ENCODE results near the gene LYZL1. TPM values are rescaled to one million over a fixed set of nuclear protein-coding genes. Genes with fewer than 3 reads are reported as not detected.
"Not testable (repeated sequence)": the region's sequence is repeated elsewhere in the genome, so short reads cannot be mapped to it uniquely, and the experiment has no call there.

Gene LYZL1
- not detected for total RNA-seq
- total RNA-seq (2013): not detected
- total RNA-seq: 0 reads per million in 29 experiments

- H3K4me3 Mint-ChIP-seq; H3K27ac Mint-ChIP-seq; H3K4me1 ChIP-seq (ENCODE audit: control insufficient read depth in 1 of 2, extremely low read depth in 1 of 2, insufficient read depth in 2 of 2, low read length in 2 of 2); H3K36me3 ChIP-seq (ENCODE audit: control insufficient read depth in 2 of 2, extremely low read depth in 1 of 2, insufficient read depth in 1 of 2, low read length in 1 of 2); H3K4me1 Mint-ChIP-seq; POLR2A ChIA-PET; H3K9me3 Mint-ChIP-seq; CTCF ChIA-PET; H3K27me3 ChIP-seq (replicated peaks in 1 of 2; ENCODE audit: control insufficient read depth in 2 of 2, extremely low read depth in 1 of 2, insufficient read depth in 2 of 2, low read length in 1 of 2); ATAC-seq (replicated peaks in 1 of 4); H3K4me3 ChIP-seq (ENCODE audit: control insufficient read depth in 1 of 2, extremely low read depth in 1 of 2, low read length in 1 of 2); H3K9me3 ChIP-seq; H3K27ac ChIP-seq (ENCODE audit: low read length); DNase-seq; H3K36me3 Mint-ChIP-seq: not testable (repeated sequence)
- peaks cover 22 to 34% of the 10 kb centered on the region in 2 donors for H3K27me3 Mint-ChIP-seq
- WGBS (ENCODE audit: insufficient coverage): 100% methylated on average over 4 of the region's 6 CpGs
Observed at GRCh38 chr10:29288906-29289305, at the start of gene LYZL1. Gene LYZL1 (plus strand): TSS chr10:29289070. CDS start chr10:29291868, 2,798 bp downstream.

- DNase-seq (no peak), ATAC-seq (replicated peaks in 1 of 4) (no peak)
- WGBS (ENCODE audit: insufficient coverage): 88% methylated on average over 7 of the region's 15 CpGs
- no peak overlapping the region for H3K4me3 Mint-ChIP-seq
- no peaks in the 10 kb centered on the region for H3K4me1 Mint-ChIP-seq
- Histone ChIP-seq H3K9me3 (no peaks in the 10 kb centered on the region), H3K27me3 (replicated peaks in 1 of 2; ENCODE audit: control insufficient read depth in 2 of 2, extremely low read depth in 1 of 2, insufficient read depth in 2 of 2, low read length in 1 of 2) (no peaks in the 10 kb centered on the region), H3K4me1 (ENCODE audit: control insufficient read depth in 1 of 2, extremely low read depth in 1 of 2, insufficient read depth in 2 of 2, low read length in 2 of 2) (no peaks in the 10 kb centered on the region), H3K36me3 (ENCODE audit: control insufficient read depth in 2 of 2, extremely low read depth in 1 of 2, insufficient read depth in 1 of 2, low read length in 1 of 2) (no peaks in the 10 kb centered on the region), H3K4me3 (ENCODE audit: control insufficient read depth in 1 of 2, extremely low read depth in 1 of 2, low read length in 1 of 2) (no peak overlapping the region), H3K27ac (ENCODE audit: low read length) (no peak overlapping the region)
- ChIA-PET POLR2A (no interaction called here), CTCF (no interaction called here)
- no peaks in the 10 kb centered on the region for H3K9me3 Mint-ChIP-seq
- no peak overlapping the region for H3K27ac Mint-ChIP-seq
- H3K36me3 Mint-ChIP-seq: no peaks in the 10 kb centered on the region
- H3K27me3 Mint-ChIP-seq: peaks cover 6 to 8% of the 10 kb centered on the region in 2 donors
Observed at GRCh38 chr10:29239569-29240472, 49.0 kb upstream of the LYZL1 start.

- no peak overlapping the region for H3K27ac ChIP-seq (ENCODE audit: low read length)
- no peaks in the 10 kb centered on the region for H3K9me3 Mint-ChIP-seq
- ATAC-seq (replicated peaks in 1 of 4) (no peak), DNase-seq (no peak)
- H3K27me3 ChIP-seq (replicated peaks in 1 of 2; ENCODE audit: control insufficient read depth in 2 of 2, extremely low read depth in 1 of 2, insufficient read depth in 2 of 2, low read length in 1 of 2): peaks cover 0 to 3% of the 10 kb centered on the region in 2 experiments
- no peaks in the 10 kb centered on the region for H3K36me3 ChIP-seq (ENCODE audit: control insufficient read depth in 2 of 2, extremely low read depth in 1 of 2, insufficient read depth in 1 of 2, low read length in 1 of 2)
- no peaks in the 10 kb centered on the region for H3K4me1 ChIP-seq (ENCODE audit: control insufficient read depth in 1 of 2, extremely low read depth in 1 of 2, insufficient read depth in 2 of 2, low read length in 2 of 2)
- peaks cover 7 to 10% of the 10 kb centered on the region in 2 donors for H3K27me3 Mint-ChIP-seq
- no peak overlapping the region for H3K27ac Mint-ChIP-seq
- 83% methylated on average over 10 of the region's 15 CpGs for WGBS (ENCODE audit: insufficient coverage)
- H3K4me3 Mint-ChIP-seq: no peak overlapping the region
- ChIA-PET POLR2A (no interaction called here), CTCF (no interaction called here)
- no peaks in the 10 kb centered on the region for H3K4me1 Mint-ChIP-seq
- H3K4me3 ChIP-seq (ENCODE audit: control insufficient read depth in 1 of 2, extremely low read depth in 1 of 2, low read length in 1 of 2): no peak overlapping the region
- no peaks in the 10 kb centered on the region for H3K36me3 Mint-ChIP-seq
- H3K9me3 ChIP-seq: no peaks in the 10 kb centered on the region
Observed at GRCh38 chr10:29240986-29241660, 47.7 kb upstream of the LYZL1 start.

GRCh38 chr10:29241925-29242324, 46.9 kb upstream of the LYZL1 start:
- H3K36me3 ChIP-seq (ENCODE audit: control insufficient read depth in 2 of 2, extremely low read depth in 1 of 2, insufficient read depth in 1 of 2, low read length in 1 of 2): no peaks in the 10 kb centered on the region
- Mint-ChIP-seq H3K27ac (no peak overlapping the region), H3K36me3 (no peaks in the 10 kb centered on the region), H3K4me3 (no peak overlapping the region), H3K27me3 (peaks cover 7 to 10% of the 10 kb centered on the region in 2 donors), H3K4me1 (no peaks in the 10 kb centered on the region), H3K9me3 (no peaks in the 10 kb centered on the region)
- H3K4me3 ChIP-seq (ENCODE audit: control insufficient read depth in 1 of 2, extremely low read depth in 1 of 2, low read length in 1 of 2): no peak overlapping the region
- ChIA-PET CTCF (no interaction called here), POLR2A (no interaction called here)
- no peak for DNase-seq
- peaks cover 0 to 3% of the 10 kb centered on the region in 2 experiments for H3K27me3 ChIP-seq (replicated peaks in 1 of 2; ENCODE audit: control insufficient read depth in 2 of 2, extremely low read depth in 1 of 2, insufficient read depth in 2 of 2, low read length in 1 of 2)
- no peaks in the 10 kb centered on the region for H3K4me1 ChIP-seq (ENCODE audit: control insufficient read depth in 1 of 2, extremely low read depth in 1 of 2, insufficient read depth in 2 of 2, low read length in 2 of 2)
- no peak overlapping the region for H3K27ac ChIP-seq (ENCODE audit: low read length)
- ATAC-seq (replicated peaks in 1 of 4): no peak
- H3K9me3 ChIP-seq: no peaks in the 10 kb centered on the region

GRCh38 chr10:29243066-29243465, 45.8 kb upstream of the LYZL1 start:
- no peaks in the 10 kb centered on the region for H3K4me1 Mint-ChIP-seq
- H3K27me3 ChIP-seq (replicated peaks in 1 of 2; ENCODE audit: control insufficient read depth in 2 of 2, extremely low read depth in 1 of 2, insufficient read depth in 2 of 2, low read length in 1 of 2): peaks cover 0 to 3% of the 10 kb centered on the region in 2 experiments
- DNase-seq (no peak), ATAC-seq (replicated peaks in 1 of 4) (no peak)
- H3K4me1 ChIP-seq (ENCODE audit: control insufficient read depth in 1 of 2, extremely low read depth in 1 of 2, insufficient read depth in 2 of 2, low read length in 2 of 2): no peaks in the 10 kb centered on the region
- no peaks in the 10 kb centered on the region for H3K9me3 ChIP-seq
- WGBS (ENCODE audit: insufficient coverage): 76% methylated on average over 4 of the region's 5 CpGs
- H3K4me3 Mint-ChIP-seq: no peak overlapping the region
- peaks cover 6 to 7% of the 10 kb centered on the region in 2 donors for H3K27me3 Mint-ChIP-seq
- H3K9me3 Mint-ChIP-seq: no peaks in the 10 kb centered on the region
- POLR2A ChIA-PET: no interaction called here
- CTCF ChIA-PET: no interaction called here
- no peaks in the 10 kb centered on the region for H3K36me3 Mint-ChIP-seq
- H3K36me3 ChIP-seq (ENCODE audit: control insufficient read depth in 2 of 2, extremely low read depth in 1 of 2, insufficient read depth in 1 of 2, low read length in 1 of 2): no peaks in the 10 kb centered on the region
- H3K27ac ChIP-seq (ENCODE audit: low read length): no peak overlapping the region
- no peak overlapping the region for H3K4me3 ChIP-seq (ENCODE audit: control insufficient read depth in 1 of 2, extremely low read depth in 1 of 2, low read length in 1 of 2)
- H3K27ac Mint-ChIP-seq: no peak overlapping the region

- H3K4me1 Mint-ChIP-seq: no peaks in the 10 kb centered on the region
- ATAC-seq (replicated peaks in 1 of 4) (no peak), DNase-seq (no peak)
- H3K27ac ChIP-seq (ENCODE audit: low read length): no peak overlapping the region
- no peaks in the 10 kb centered on the region for H3K9me3 Mint-ChIP-seq
- peaks cover 0 to 3% of the 10 kb centered on the region in 2 experiments for H3K27me3 ChIP-seq (replicated peaks in 1 of 2; ENCODE audit: control insufficient read depth in 2 of 2, extremely low read depth in 1 of 2, insufficient read depth in 2 of 2, low read length in 1 of 2)
- no peaks in the 10 kb centered on the region for H3K9me3 ChIP-seq
- no peaks in the 10 kb centered on the region for H3K36me3 Mint-ChIP-seq
- no peaks in the 10 kb centered on the region for H3K36me3 ChIP-seq (ENCODE audit: control insufficient read depth in 2 of 2, extremely low read depth in 1 of 2, insufficient read depth in 1 of 2, low read length in 1 of 2)
- ChIA-PET CTCF (no interaction called here), POLR2A (no interaction called here)
- H3K27ac Mint-ChIP-seq: no peak overlapping the region
- H3K27me3 Mint-ChIP-seq: peaks cover 6 to 7% of the 10 kb centered on the region in 2 donors
- H3K4me1 ChIP-seq (ENCODE audit: control insufficient read depth in 1 of 2, extremely low read depth in 1 of 2, insufficient read depth in 2 of 2, low read length in 2 of 2): no peaks in the 10 kb centered on the region
- no CpG with 5 or more reads among the region's 1 CpG for WGBS (ENCODE audit: insufficient coverage)
- no peak overlapping the region for H3K4me3 ChIP-seq (ENCODE audit: control insufficient read depth in 1 of 2, extremely low read depth in 1 of 2, low read length in 1 of 2)
- H3K4me3 Mint-ChIP-seq: no peak overlapping the region
Observed at GRCh38 chr10:29243750-29244149, 45.1 kb upstream of the LYZL1 start.
